Upper lobe of left lung (tissue), 6 donors: Measurements from ENCODE around the gene TMEM106C. TPM values are rescaled to one million over a fixed set of nuclear protein-coding genes. Genes with fewer than 3 reads are reported as not detected.

Experiments
- ATAC-seq, 2 donors: fragments of 200-7000 bp; cut with Tn5 transposase; one replicate each; pipeline ENCODE4 v1.9.1; 2022; ENCODE audit warnings: mild to moderate bottlenecking in 2 of 2, moderate library complexity in 2 of 2; ENCODE audit not compliant: low FRiP score in 2 of 2
- DNase-seq, 2 donors: peaks; one replicate each; pipeline ENCODE4 v3.0.0-alpha.2; 2019 to 2020
- H3K27ac ChIP-seq, 4 donors: fragments of 200-600 bp; sonication (generic); one replicate each; pipeline ENCODE4 v1.5.1; 2016 to 2019
- H3K27me3 ChIP-seq, 4 donors: fragments of 200-600 bp; sonication (generic); one replicate each; pipeline ENCODE4 v1.5.1; 2017 to 2019
- H3K36me3 ChIP-seq, 4 donors: fragments of 200-600 bp; sonication (generic); one replicate each; pipeline ENCODE4 v1.5.1; 2016 to 2019
- H3K4me1 ChIP-seq, 4 donors: fragments of 200-600 bp; sonication (generic); one replicate each; pipeline ENCODE4 v1.5.1; 2018 to 2019
- H3K4me3 ChIP-seq, 4 donors: fragments of 200-600 bp; sonication (generic); one replicate each; pipeline ENCODE4 v1.5.1; 2017 to 2019; ENCODE audit warnings: mild to moderate bottlenecking in 2 of 4, moderate library complexity in 1 of 4
- H3K9me3 ChIP-seq, 4 donors: fragments of 200-600 bp; sonication (generic); one replicate each; pipeline ENCODE4 v1.5.1; 2018 to 2019
- CTCF ChIP-seq, 6 experiments: fragments of 450-650 bp in 4 of 6; fragments of 200-600 bp in 2 of 6; sonication (generic) in 2 of 6; IDR thresholded peaks; one replicate each; pipeline ENCODE4 v1.5.1; 2016 to 2019; ENCODE audit warnings: antibody characterized with exemption in 6 of 6
- EP300 ChIP-seq, 4 donors: sonication (generic); formaldehyde crosslinking; IDR thresholded peaks; one replicate each; pipeline ENCODE4 v1.5.1; 2017; ENCODE audit warnings: antibody characterized with exemption in 4 of 4, control low read depth in 2 of 4
- POLR2A ChIP-seq, 4 donors: fragments of 450-650 bp; IDR thresholded peaks; one replicate each; pipeline ENCODE4 v1.5.1; 2016 to 2017; ENCODE audit warnings: antibody characterized with exemption in 4 of 4, mild to moderate bottlenecking in 2 of 4
- POLR2AphosphoS5 ChIP-seq, 2 donors: sonication (generic); formaldehyde crosslinking; IDR thresholded peaks; one replicate each; pipeline ENCODE4 v1.5.1; 2017; ENCODE audit warnings: antibody characterized with exemption in 2 of 2
- WGBS, 2 donors: methylation state at CpG; one replicate each; pipeline ENCODE4 v1.1.5; 2017 to 2018; 5-methylcytosine and 5-hydroxymethylcytosine counted together
- total RNA-seq, 6 donors: library from RNA; depleted of rRNA in 4 of 6; stranded (reverse); fragments of >200 nt in 4 of 6; gene quantifications; one replicate each; pipeline versions ENCODE4 v1.1.0 to v1.2.1, GENCODE V29; 2016 to 2021
- donor health status: DM: no; HTN: no; CAD: no; lungs with moderate emphysema.
- donor health status: DM: no; HTN: yes; CAD: no; lungs with severe emphysema.

TMEM106C gene
- total RNA-seq, 6 donors from 2014 or later = 32.8 to 90.6 (median 38.5) TPM

GRCh38 chr12:48017921-48018617 is 54.7 kb downstream of the TMEM106C start:
- Histone ChIP-seq H3K9me3 (no peaks in the 10 kb centered on the region), H3K27me3 (no peaks in the 10 kb centered on the region), H3K4me1 (peaks cover 0 to 14% (median 2%) of the 10 kb centered on the region in 4 donors), H3K27ac (no peak overlapping the region), H3K36me3 (no peaks in the 10 kb centered on the region), H3K4me3 (no peak overlapping the region)
- ATAC-seq (no peak), DNase-seq (no peak)
- WGBS, 2 donors = 71 to 76% methylated on average over 4 of the region's 4 CpGs
- TF ChIP-seq CTCF (IDR thresholded peaks at IDR 0.05) = no peak
- no peak for TF ChIP-seq EP300 (IDR thresholded peaks at IDR 0.05)
- TF ChIP-seq POLR2AphosphoS5 (IDR thresholded peaks at IDR 0.05) = no peak
- TF ChIP-seq POLR2A (IDR thresholded peaks at IDR 0.05) = no peak

Other genes with a start within 250 kb of the TMEM106C start
- 1 to 10 TPM in 2 of 6 donors, under 1 TPM in 2, not detected in 2; 0.14 to 2.1 (median 0.83) TPM for gene ENDOU, start 238.1 kb upstream of the TMEM106C start, total RNA-seq
- gene RAPGEF3, start 204.7 kb upstream of the TMEM106C start, total RNA-seq = 10 to 100 TPM; 19.0 to 94.0 (median 52.1) TPM
- 10 to 100 TPM; 26.5 to 36.5 (median 33.9) TPM for gene SLC48A1, start 190.4 kb upstream of the TMEM106C start, total RNA-seq
- 100 to 1,000 TPM in 4 of 6 donors, 10 to 100 TPM in 2; 66.6 to 164 (median 126) TPM for gene HDAC7, start 143.7 kb upstream of the TMEM106C start, total RNA-seq
- 10 to 100 TPM; 23.0 to 41.1 (median 27.5) TPM for gene VDR, start 58.6 kb upstream of the TMEM106C start, total RNA-seq
- under 1 TPM in 1 of 6 donors, not detected in 5; 0.34 TPM for gene COL2A1, start 40.9 kb downstream of the TMEM106C start, total RNA-seq
- 10 to 100 TPM in 4 of 6 donors, 1 to 10 TPM in 2; 6.3 to 27.3 (median 13.5) TPM for gene SENP1, start 142.5 kb downstream of the TMEM106C start, total RNA-seq
- gene PFKM, start 155.8 kb downstream of the TMEM106C start, total RNA-seq = 10 to 100 TPM; 21.4 to 52.4 (median 36.3) TPM
- 10 to 100 TPM; 17.8 to 36.5 (median 30.6) TPM for gene ASB8, start 193.9 kb downstream of the TMEM106C start, total RNA-seq
- gene CCDC184, start 220.0 kb downstream of the TMEM106C start, total RNA-seq = 1 to 10 TPM in 2 of 6 donors, under 1 TPM in 4; 0.17 to 1.3 (median 0.93) TPM
- not detected for gene OR10AD1, start 239.7 kb downstream of the TMEM106C start, total RNA-seq